GM21381 (cell line): ENCODE data around the gene AP3B1.

ENCODE experiments used
- ATAC-seq: cut with Tn5 transposase; IDR thresholded peaks from one replicate; pipeline ENCODE4 v1.9.1; 2021; ENCODE audit warnings: mild to moderate bottlenecking, moderate library complexity; ENCODE audit not compliant: unreplicated experiment

The AP3B1 gene

GRCh38 chr5:78293851-78294247 is 649 bp downstream of the AP3B1 start:
- peak; percentile 3 for ATAC-seq

GRCh38 chr5:78291687-78292086 is 2.8 kb downstream of the AP3B1 start:
- ATAC-seq: no peak

GRCh38 chr5:78289911-78290310 is 4.6 kb downstream of the AP3B1 start:
- ATAC-seq: no peak

GRCh38 chr5:78288246-78288645 is 6.3 kb downstream of the AP3B1 start:
- ATAC-seq: no peak

GRCh38 chr5:78287833-78288232 is 6.7 kb downstream of the AP3B1 start:
- no peak for ATAC-seq

GRCh38 chr5:78287169-78287568 is 7.3 kb downstream of the AP3B1 start:
- ATAC-seq: no peak

GRCh38 chr5:78286290-78286689 is 8.2 kb downstream of the AP3B1 start:
- ATAC-seq: no peak

GRCh38 chr5:78283802-78284201 is 10.7 kb downstream of the AP3B1 start:
- ATAC-seq: no peak

- ATAC-seq: no peak
Observed at GRCh38 chr5:78283105-78283504, 11.4 kb downstream of the AP3B1 start.

GRCh38 chr5:78280261-78280660 is 14.2 kb downstream of the AP3B1 start:
- ATAC-seq: no peak

- no peak for ATAC-seq
Observed at GRCh38 chr5:78279194-78279593, 15.3 kb downstream of the AP3B1 start.

GRCh38 chr5:78277715-78278114 is 16.8 kb downstream of the AP3B1 start:
- no peak for ATAC-seq

- no peak for ATAC-seq
Observed at GRCh38 chr5:78275998-78276543, 18.4 kb downstream of the AP3B1 start.

GRCh38 chr5:78274540-78275197 is 19.8 kb downstream of the AP3B1 start:
- no peak for ATAC-seq

GRCh38 chr5:78273436-78273835 is 21.1 kb downstream of the AP3B1 start:
- ATAC-seq: no peak

- ATAC-seq: no peak
Observed at GRCh38 chr5:78271766-78272165, 22.7 kb downstream of the AP3B1 start.

GRCh38 chr5:78269088-78269703 is 25.3 kb downstream of the AP3B1 start:
- ATAC-seq: no peak

- ATAC-seq: no peak
Observed at GRCh38 chr5:78268356-78268755, 26.1 kb downstream of the AP3B1 start.

GRCh38 chr5:78265163-78265562 is 29.3 kb downstream of the AP3B1 start:
- no peak for ATAC-seq

- no peak for ATAC-seq
Observed at GRCh38 chr5:78264600-78264999, 29.9 kb downstream of the AP3B1 start.

GRCh38 chr5:78260771-78261170 is 33.7 kb downstream of the AP3B1 start:
- no peak for ATAC-seq

- ATAC-seq: no peak
Observed at GRCh38 chr5:78253201-78253600, 41.3 kb downstream of the AP3B1 start.

GRCh38 chr5:78252715-78253114 is 41.8 kb downstream of the AP3B1 start:
- no peak for ATAC-seq
